Tibial nerve (tissue), 4 donors: Measurements from ENCODE around the gene ENTPD3.

Source experiments
- EP300 ChIP-seq, 2 donors: sonication (generic); formaldehyde crosslinking; IDR thresholded peaks; one replicate each; pipeline ENCODE4 v1.6.1; 2017; ENCODE audit warnings: antibody characterized with exemption in 2 of 2, mild to moderate bottlenecking in 1 of 2
- POLR2A ChIP-seq, 2 donors: fragments of 450-650 bp; IDR thresholded peaks; one replicate each; pipeline ENCODE4 v1.6.1; 2017; ENCODE audit warnings: antibody characterized with exemption in 2 of 2, mild to moderate bottlenecking in 2 of 2, moderate library complexity in 2 of 2
- TF ChIP-seq, protein P1 (sequence below), 5 experiments: fragments of 200-600 bp in 3 of 5; fragments of 450-650 bp in 2 of 5; sonication (generic) in 3 of 5; IDR thresholded peaks; one replicate each; pipeline ENCODE4 v1.5.1; 2016 to 2019; ENCODE audit warnings: antibody characterized with exemption in 5 of 5, mild to moderate bottlenecking in 3 of 5, moderate library complexity in 2 of 5

GRCh38 chr3:40363674-40364073 is 23.3 kb upstream of the ENTPD3 start:
- TF ChIP-seq POLR2A (IDR thresholded peaks at IDR 0.05) = no peak
- TF ChIP-seq, protein P1, sequence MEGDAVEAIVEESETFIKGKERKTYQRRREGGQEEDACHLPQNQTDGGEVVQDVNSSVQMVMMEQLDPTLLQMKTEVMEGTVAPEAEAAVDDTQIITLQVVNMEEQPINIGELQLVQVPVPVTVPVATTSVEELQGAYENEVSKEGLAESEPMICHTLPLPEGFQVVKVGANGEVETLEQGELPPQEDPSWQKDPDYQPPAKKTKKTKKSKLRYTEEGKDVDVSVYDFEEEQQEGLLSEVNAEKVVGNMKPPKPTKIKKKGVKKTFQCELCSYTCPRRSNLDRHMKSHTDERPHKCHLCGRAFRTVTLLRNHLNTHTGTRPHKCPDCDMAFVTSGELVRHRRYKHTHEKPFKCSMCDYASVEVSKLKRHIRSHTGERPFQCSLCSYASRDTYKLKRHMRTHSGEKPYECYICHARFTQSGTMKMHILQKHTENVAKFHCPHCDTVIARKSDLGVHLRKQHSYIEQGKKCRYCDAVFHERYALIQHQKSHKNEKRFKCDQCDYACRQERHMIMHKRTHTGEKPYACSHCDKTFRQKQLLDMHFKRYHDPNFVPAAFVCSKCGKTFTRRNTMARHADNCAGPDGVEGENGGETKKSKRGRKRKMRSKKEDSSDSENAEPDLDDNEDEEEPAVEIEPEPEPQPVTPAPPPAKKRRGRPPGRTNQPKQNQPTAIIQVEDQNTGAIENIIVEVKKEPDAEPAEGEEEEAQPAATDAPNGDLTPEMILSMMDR (IDR thresholded peaks at IDR 0.05) = no peak
- TF ChIP-seq EP300 (IDR thresholded peaks at IDR 0.05) = no peak
